HepG2 (cell line): ENCODE measurements around the gene UCK2. TPM values are rescaled to one million over a fixed set of nuclear protein-coding genes. Genes with fewer than 3 reads are reported as not detected.
A peak's percentile ranks its signal among the peaks of the same experiment; 100 is the strongest.

Experiments
- ATAC-seq: fragments of 200-7000 bp; cut with Tn5 transposase; 3 replicates; pipeline ENCODE4 v1.9.1; 2020; ENCODE audit warnings: mild to moderate bottlenecking, moderate library complexity
- BruUV-seq: library from RNA; stranded (reverse); fragments of 400-500 nt; replicated peaks from 2 replicates; lab custom pipeline; 2021; lab: Mats Ljungman, UMichigan
- CTCF ChIA-PET: fragments of 300-600 bp; formaldehyde crosslinking; extraction: SDS; loops from one replicate; lab custom pipeline; 2021; ENCODE audit warnings: low total read pairs, inconsistent platforms, low intra/inter-chr PET ratio; lab: Yijun Ruan, JAX
- POLR2A ChIA-PET: fragments of 350-600 bp; sonication (Branson Sonifier 250); formaldehyde crosslinking; loops from one replicate; lab custom pipeline; 2020; ENCODE audit warnings: antibody characterized with exemption, inconsistent platforms; lab: Yijun Ruan, JAX
- DNase-seq: peaks from one replicate; pipeline ENCODE4 v3.0.0-alpha.2; 2015; ENCODE audit warnings: low spot score
- FAIRE-seq: peaks from 3 replicates; lab custom pipeline; 2011; peaks lifted over from hg19 to GRCh38; lab: Jason Lieb, UNC
- H2AFZ ChIP-seq: one replicate; pipeline ENCODE4 v1.6.1; 2011; ENCODE audit warnings: low read length, inconsistent platforms
- H3K27ac ChIP-seq: fragments of 300-600 bp; 3 replicates; pipeline ENCODE4 v1.8.0; 2011; ENCODE audit warnings: mixed run types, mild to moderate bottlenecking, mixed read lengths, low read length, inconsistent platforms; ENCODE audit not compliant: insufficient read depth; ENCODE audit errors: extremely low read length
- H3K27me3 ChIP-seq, 2 experiments: fragments of 200-600 bp in 1 of 2; 2 replicates in 1 of 2; 3 replicates in 1 of 2; pipeline versions ENCODE4 v1.6.0 to v1.8.0; 2011; ENCODE audit warnings: low read length in 2 of 2, mild to moderate bottlenecking in 2 of 2, moderate library complexity in 2 of 2, inconsistent platforms in 1 of 2; ENCODE audit not compliant: insufficient read depth in 2 of 2, control insufficient read depth in 1 of 2
- H3K36me3 ChIP-seq, 2 experiments: fragments of 200-600 bp in 1 of 2; replicated peaks in 1 of 2; 2 replicates in 1 of 2; 3 replicates in 1 of 2; pipeline versions ENCODE4 v1.5.1 to v1.8.0; 2011; ENCODE audit warnings: low read length in 2 of 2, inconsistent platforms in 1 of 2; ENCODE audit not compliant: insufficient read depth in 2 of 2, control insufficient read depth in 1 of 2
- H3K4me1 ChIP-seq: 2 replicates; pipeline ENCODE4 v1.5.1; 2012; ENCODE audit warnings: low read length, inconsistent platforms; ENCODE audit not compliant: insufficient read depth
- H3K4me2 ChIP-seq: 2 replicates; pipeline ENCODE4 v1.6.0; 2011; ENCODE audit warnings: low read depth, low read length, inconsistent platforms
- H3K4me3 ChIP-seq, 3 experiments: fragments of 200-600 bp in 1 of 3; sonication (generic), shearing (Covaris generic) in 1 of 3; replicated peaks in 1 of 3; 2 replicates each; pipeline ENCODE4 v1.5.1; 2011 to 2016; ENCODE audit warnings: low read length in 3 of 3, inconsistent platforms in 2 of 3, low read depth in 2 of 3, mild to moderate bottlenecking in 2 of 3, control low read depth in 1 of 3, mixed read lengths in 1 of 3; ENCODE audit not compliant: insufficient read depth in 1 of 3
- H3K79me2 ChIP-seq: one replicate; pipeline ENCODE4 v1.6.1; 2011; ENCODE audit warnings: low read length, inconsistent platforms; ENCODE audit not compliant: insufficient read depth
- H3K9ac ChIP-seq: 2 replicates; pipeline ENCODE4 v1.6.0; 2011; ENCODE audit warnings: mild to moderate bottlenecking, low read depth, low read length, inconsistent platforms; ENCODE audit not compliant: insufficient read depth
- H3K9me3 ChIP-seq: 2 replicates; pipeline ENCODE4 v1.5.1; 2012; ENCODE audit warnings: mild to moderate bottlenecking, low read length
- H4K20me1 ChIP-seq: 2 replicates; pipeline ENCODE4 v1.6.0; 2011; ENCODE audit warnings: inconsistent platforms, mild to moderate bottlenecking, low read length, moderate library complexity; ENCODE audit not compliant: insufficient read depth
- AFF4 ChIP-seq: sonication (generic); formaldehyde crosslinking; IDR thresholded peaks from 2 replicates; pipeline ENCODE4 v1.4.0; 2020; ENCODE audit warnings: missing genetic modification reagents
- AHR ChIP-seq: IDR thresholded peaks from 2 replicates; pipeline ENCODE4 v1.6.1; 2018; ENCODE audit warnings: missing genetic modification reagents, missing compliant biosample characterization
- CREB3 ChIP-seq: sonication (generic); formaldehyde crosslinking; IDR thresholded peaks from 2 replicates; pipeline ENCODE4 v1.5.0; 2020; ENCODE audit warnings: missing genetic modification reagents
- IKZF5 ChIP-seq: IDR thresholded peaks from 2 replicates; pipeline ENCODE4 v1.6.1; 2018; ENCODE audit warnings: missing genetic modification reagents, mild to moderate bottlenecking, missing compliant biosample characterization
- KDM5A ChIP-seq: fragments of 200-600 bp; sonication (generic); IDR thresholded peaks from 2 replicates; pipeline ENCODE4 v1.7.0; 2018; ENCODE audit warnings: antibody characterized with exemption, mild to moderate bottlenecking, low read length, borderline replicate concordance
- MXD3 ChIP-seq: IDR thresholded peaks from 2 replicates; pipeline ENCODE4 v1.6.1; 2016; ENCODE audit warnings: mild to moderate bottlenecking, missing biosample characterization, missing genetic modification reagents
- POLR2G ChIP-seq: fragments of 200-400 bp; formaldehyde crosslinking; IDR thresholded peaks from 2 replicates; pipeline ENCODE4 v1.6.1; 2018; ENCODE audit warnings: mild to moderate bottlenecking, low read depth, low read length, moderate library complexity
- SOX5 ChIP-seq: IDR thresholded peaks from 2 replicates; pipeline ENCODE4 v1.6.1; 2016; ENCODE audit warnings: borderline replicate concordance
- ZNF101 ChIP-seq: sonication (generic); formaldehyde crosslinking; IDR thresholded peaks from 2 replicates; pipeline ENCODE4 v1.4.0; 2020; ENCODE audit warnings: mild to moderate bottlenecking, low read depth, missing genetic modification reagents, borderline replicate concordance
- ZNF224 ChIP-seq: sonication (generic); formaldehyde crosslinking; IDR thresholded peaks from 2 replicates; pipeline ENCODE4 v1.5.0; 2020; ENCODE audit warnings: mild to moderate bottlenecking, missing genetic modification reagents
- WGBS: methylation state at CpG from one replicate; pipeline ENCODE4 v1.1.6; 2017; ENCODE audit warnings: low lambda C conversion rate; 5-methylcytosine and 5-hydroxymethylcytosine counted together
- in situ Hi-C: cut with HindIII; loops from 2 replicates; pipeline ENCODE4 v1.10.0; 2017; ENCODE audit warnings: low pct_unique_long_range_greater_than_20kb; ENCODE audit not compliant: extremely low pct_ligation_motif_present
- intact Hi-C: fragments of 100-400 bp; cut with micrococcal nuclease; formaldehyde crosslinking; loops from one replicate; pipeline ENCODE4 v1.10.0; 2022; ENCODE audit not compliant: unreplicated experiment
- polyA plus RNA-seq, 8 experiments: library from polyadenylated mRNA; depleted of rRNA in 3 of 8; stranded (reverse) in 7 of 8; unstranded in 1 of 8; fragments of >200 nt; fragmentation: Illumina TruSeq in 4 of 8; extraction: Trizol in 4 of 8; gene quantifications; 2 replicates each; pipeline versions ENCODE4 v1.2.1 to v1.2.3, GENCODE V29; 2011 to 2016; ENCODE audit warnings: low read depth in 4 of 8, missing spikeins in 1 of 8, mixed read lengths in 1 of 8; ENCODE audit not compliant: insufficient read depth in 1 of 8
- total RNA-seq, 5 experiments: library from RNA; depleted of rRNA; stranded (reverse); fragments of >200 nt; fragmentation: Illumina TruSeq; extraction: Trizol; gene quantifications; 2 replicates each; pipeline ENCODE4 v1.2.3, GENCODE V29; 2016; ENCODE audit warnings: low read depth in 1 of 5

The UCK2 gene
- total and polyA plus RNA-seq, 2 of the 13 experiments (the other 11 are each of a cell fraction or from before 2014, with no cell fraction given), result 64.3 to 78.0 TPM

GRCh38 chr1:165915932-165916348 is 88.5 kb downstream of the UCK2 start:
- TF ChIP-seq POLR2G (no peak), CREB3 (CRISPR knock-in tag) (no peak), SOX5 (no peak), MXD3 (CRISPR knock-in tag) (no peak), AFF4 (CRISPR knock-in tag) (no peak), AHR (no peak), ZNF224 (no peak), IKZF5 (no peak), KDM5A (no peak), ZNF101 (CRISPR knock-in tag) (no peak)
- peak overlapping the region; percentile 8 for H3K27ac ChIP-seq
- no peaks in the 10 kb centered on the region for H4K20me1 ChIP-seq
- no TSS peak for BruUV-seq
- 80% methylated on average over 4 of the region's 4 CpGs for WGBS
- DNase-seq (no peak), FAIRE-seq (no peak), ATAC-seq (no peak)
- H2AFZ ChIP-seq, result no peak overlapping the region
- intact Hi-C loops, result loop anchor here (10.0 kb wide), 1 partner anchor 781 kb away; no protein-coding TSS in a partner anchor
- POLR2A ChIA-PET, result no interaction called here
- H3K79me2 ChIP-seq, result no peaks in the 10 kb centered on the region
- no peak overlapping the region for H3K4me2 ChIP-seq
- H3K27me3 ChIP-seq, result no peaks in the 10 kb centered on the region
- no peaks in the 10 kb centered on the region for H3K9me3 ChIP-seq
- in situ Hi-C loops, result loop anchor here (5.0 to 25.0 kb wide), 2 partner anchors 314 to 504 kb away; no protein-coding TSS in a partner anchor
- H3K4me1 ChIP-seq, result peaks cover 48% of the 10 kb centered on the region
- H3K9ac ChIP-seq, result no peak overlapping the region
- CTCF ChIA-PET, result interaction anchor here (2.7 to 3.4 kb wide), 2 partner anchors 198 to 314 kb away, joined by 22 to 38 read pairs; no protein-coding TSS in a partner anchor
- H3K4me3 ChIP-seq, result no peak overlapping the region
- H3K36me3 ChIP-seq, result no peaks in the 10 kb centered on the region
